GM21528 (cell line): ENCODE measurements around the gene WDR75.
"Not testable (repeated sequence)": the region's sequence is repeated elsewhere in the genome, so short reads cannot be mapped to it uniquely, and the experiment has no call there.

Experiments
- ATAC-seq: cut with Tn5 transposase; IDR thresholded peaks from one replicate; pipeline ENCODE4 v1.9.1; 2021; ENCODE audit warnings: mild to moderate bottlenecking, moderate library complexity; ENCODE audit not compliant: unreplicated experiment, low FRiP score

WDR75 gene

GRCh38 chr2:189439342-189439741 is 1.9 kb upstream of the WDR75 start:
- ATAC-seq, result no peak

- ATAC-seq, result peak; percentile 41
Observed at GRCh38 chr2:189440644-189440946, 679 bp upstream of the WDR75 start.

- ATAC-seq, result peak; percentile 14
Observed at GRCh38 chr2:189441709-189442074, 418 bp downstream of the WDR75 start.

- no peak for ATAC-seq
Observed at GRCh38 chr2:189442468-189442867, 1.2 kb downstream of the WDR75 start.

GRCh38 chr2:189444322-189444721 is 3.0 kb downstream of the WDR75 start:
- peak; percentile 31 for ATAC-seq

GRCh38 chr2:189446780-189447179 is 5.5 kb downstream of the WDR75 start:
- no peak for ATAC-seq

- no peak for ATAC-seq
Observed at GRCh38 chr2:189454009-189454408, 12.7 kb downstream of the WDR75 start.

- peak; percentile 54 for ATAC-seq
Observed at GRCh38 chr2:189465076-189465475, 23.8 kb downstream of the WDR75 start.

GRCh38 chr2:189465478-189465877 is 24.2 kb downstream of the WDR75 start:
- ATAC-seq, result peak; percentile 15

- ATAC-seq, result no peak
Observed at GRCh38 chr2:189466046-189466445, 24.8 kb downstream of the WDR75 start.

- ATAC-seq, result peak; percentile 43
Observed at GRCh38 chr2:189466656-189467055, 25.4 kb downstream of the WDR75 start.

- no peak for ATAC-seq
Observed at GRCh38 chr2:189467160-189467559, 25.9 kb downstream of the WDR75 start.

- no peak for ATAC-seq
Observed at GRCh38 chr2:189467593-189467992, 26.3 kb downstream of the WDR75 start.

- no peak for ATAC-seq
Observed at GRCh38 chr2:189474526-189474925, 33.3 kb downstream of the WDR75 start.

- no peak for ATAC-seq
Observed at GRCh38 chr2:189477756-189478155, 36.5 kb downstream of the WDR75 start.

GRCh38 chr2:189478289-189478688 is 37.0 kb downstream of the WDR75 start:
- not testable (repeated sequence) for ATAC-seq

- ATAC-seq, result no peak
Observed at GRCh38 chr2:189481071-189481470, 39.8 kb downstream of the WDR75 start.

- ATAC-seq, result no peak
Observed at GRCh38 chr2:189483571-189483970, 42.3 kb downstream of the WDR75 start.

- ATAC-seq, result no peak
Observed at GRCh38 chr2:189483980-189484740, 42.9 kb downstream of the WDR75 start.

GRCh38 chr2:189485146-189485545 is 43.9 kb downstream of the WDR75 start:
- no peak for ATAC-seq

- no peak for ATAC-seq
Observed at GRCh38 chr2:189486237-189486770, 45.0 kb downstream of the WDR75 start.

- ATAC-seq, result no peak
Observed at GRCh38 chr2:189487283-189488007, 46.2 kb downstream of the WDR75 start.
